ENCODE data around the gene LYST. TPM values are rescaled to one million over a fixed set of nuclear protein-coding genes. Genes with fewer than 3 reads are reported as not detected.

The LYST gene
- polyA plus RNA-seq, 1 donor (not counting 4 experiments of a cell fraction or from before 2014, with no cell fraction given) = 24.7 TPM

DNA sequence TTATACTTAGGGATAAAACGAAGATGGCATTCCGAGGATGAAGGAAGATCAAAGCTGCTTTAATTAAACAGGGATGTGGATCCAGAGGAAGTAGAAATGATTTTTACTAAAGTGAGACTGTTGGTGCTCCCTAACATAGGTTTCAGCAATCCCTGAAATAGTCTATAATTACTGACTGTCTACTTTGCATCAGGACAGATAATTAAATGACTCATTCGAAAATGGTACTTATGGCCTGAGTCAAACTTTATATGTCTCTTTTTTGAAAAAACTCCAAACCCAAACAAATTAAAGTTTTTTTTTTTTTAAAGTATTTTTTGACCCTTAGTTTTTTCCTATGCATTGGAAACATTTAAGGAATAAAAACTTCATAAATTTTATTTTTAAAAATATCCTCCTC, 90.3 kb downstream of the LYST start:
- H4K20me1 ChIP-seq (ENCODE audit: control insufficient read depth, extremely low read depth, insufficient read depth, low read length) = no peaks in the 10 kb centered on the region
- no peak overlapping the region for H3K9ac ChIP-seq (ENCODE audit: control insufficient read depth, extremely low read depth, insufficient read depth, low read length)
- H3K27ac ChIP-seq (ENCODE audit: control insufficient read depth, insufficient read depth, low read length) = no peak overlapping the region
- no peak for TF ChIP-seq EZH2 (IDR thresholded peaks at IDR 0.05; ENCODE audit: low read length)
- TF ChIP-seq, protein P1, sequence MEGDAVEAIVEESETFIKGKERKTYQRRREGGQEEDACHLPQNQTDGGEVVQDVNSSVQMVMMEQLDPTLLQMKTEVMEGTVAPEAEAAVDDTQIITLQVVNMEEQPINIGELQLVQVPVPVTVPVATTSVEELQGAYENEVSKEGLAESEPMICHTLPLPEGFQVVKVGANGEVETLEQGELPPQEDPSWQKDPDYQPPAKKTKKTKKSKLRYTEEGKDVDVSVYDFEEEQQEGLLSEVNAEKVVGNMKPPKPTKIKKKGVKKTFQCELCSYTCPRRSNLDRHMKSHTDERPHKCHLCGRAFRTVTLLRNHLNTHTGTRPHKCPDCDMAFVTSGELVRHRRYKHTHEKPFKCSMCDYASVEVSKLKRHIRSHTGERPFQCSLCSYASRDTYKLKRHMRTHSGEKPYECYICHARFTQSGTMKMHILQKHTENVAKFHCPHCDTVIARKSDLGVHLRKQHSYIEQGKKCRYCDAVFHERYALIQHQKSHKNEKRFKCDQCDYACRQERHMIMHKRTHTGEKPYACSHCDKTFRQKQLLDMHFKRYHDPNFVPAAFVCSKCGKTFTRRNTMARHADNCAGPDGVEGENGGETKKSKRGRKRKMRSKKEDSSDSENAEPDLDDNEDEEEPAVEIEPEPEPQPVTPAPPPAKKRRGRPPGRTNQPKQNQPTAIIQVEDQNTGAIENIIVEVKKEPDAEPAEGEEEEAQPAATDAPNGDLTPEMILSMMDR (optimal IDR thresholded peaks at IDR 0.05 in 1 of 3, IDR thresholded peaks at IDR 0.05 in 1 of 3, conservative IDR thresholded peaks at IDR 0.05 in 1 of 3; ENCODE audit: extremely low read depth in 1 of 3, insufficient read depth in 2 of 3, low read length in 3 of 3) = no peak
- H3K4me3 ChIP-seq (ENCODE audit: control insufficient read depth in 2 of 3, extremely low read depth in 1 of 3, insufficient read depth in 2 of 3, low read depth in 1 of 3, low read length in 3 of 3) = no peak overlapping the region
- no peaks in the 10 kb centered on the region for H3K9me1 ChIP-seq (ENCODE audit: control insufficient read depth, extremely low read depth, insufficient read depth, low read length)
- no peaks in the 10 kb centered on the region for H3K27me3 ChIP-seq (ENCODE audit: control insufficient read depth, extremely low read depth, insufficient read depth, low read length)
- peaks cover 2 to 5% of the 10 kb centered on the region in 2 experiments for H3K36me3 ChIP-seq (ENCODE audit: control insufficient read depth in 2 of 2, extremely low read depth in 1 of 2, insufficient read depth in 2 of 2, low read length in 2 of 2)
- H3K4me2 ChIP-seq (ENCODE audit: control insufficient read depth, extremely low read depth, insufficient read depth, low read depth, low read length) = no peak overlapping the region
- H3K79me2 ChIP-seq (ENCODE audit: control insufficient read depth, insufficient read depth, low read length) = no peaks in the 10 kb centered on the region
- no peaks in the 10 kb centered on the region for H3K9me3 ChIP-seq (ENCODE audit: control insufficient read depth, low read depth, low read length)
- dilution Hi-C loops (cut with MboI; ENCODE audit: extremely low pct_ligation_motif_present, low sequenced_read_pairs) = no loop called here
- FAIRE-seq = no peak
- H2AFZ ChIP-seq (ENCODE audit: control insufficient read depth, low read length) = no peak overlapping the region
- H3K4me1 ChIP-seq (ENCODE audit: control insufficient read depth, extremely low read depth, insufficient read depth, low read length) = no peaks in the 10 kb centered on the region
- no peak for DNase-seq (ENCODE audit: low read depth, low spot score)

- Histone ChIP-seq H3K4me2 (ENCODE audit: control insufficient read depth, extremely low read depth, insufficient read depth, low read depth, low read length) (no peak overlapping the region), H3K9me1 (ENCODE audit: control insufficient read depth, extremely low read depth, insufficient read depth, low read length) (no peaks in the 10 kb centered on the region), H3K36me3 (ENCODE audit: control insufficient read depth in 2 of 2, extremely low read depth in 1 of 2, insufficient read depth in 2 of 2, low read length in 2 of 2) (peaks cover 2 to 5% of the 10 kb centered on the region in 2 experiments), H2AFZ (ENCODE audit: control insufficient read depth, low read length) (no peak overlapping the region), H3K9me3 (ENCODE audit: control insufficient read depth, low read depth, low read length) (no peaks in the 10 kb centered on the region), H3K9ac (ENCODE audit: control insufficient read depth, extremely low read depth, insufficient read depth, low read length) (no peak overlapping the region), H3K27me3 (ENCODE audit: control insufficient read depth, extremely low read depth, insufficient read depth, low read length) (no peaks in the 10 kb centered on the region), H3K4me1 (ENCODE audit: control insufficient read depth, extremely low read depth, insufficient read depth, low read length) (no peaks in the 10 kb centered on the region), H4K20me1 (ENCODE audit: control insufficient read depth, extremely low read depth, insufficient read depth, low read length) (no peaks in the 10 kb centered on the region), H3K4me3 (ENCODE audit: control insufficient read depth in 2 of 3, extremely low read depth in 1 of 3, insufficient read depth in 2 of 3, low read depth in 1 of 3, low read length in 3 of 3) (no peak overlapping the region), H3K79me2 (ENCODE audit: control insufficient read depth, insufficient read depth, low read length) (no peaks in the 10 kb centered on the region), H3K27ac (ENCODE audit: control insufficient read depth, insufficient read depth, low read length) (no peak overlapping the region)
- FAIRE-seq (no peak), DNase-seq (ENCODE audit: low read depth, low spot score) (no peak)
- TF ChIP-seq EZH2 (IDR thresholded peaks at IDR 0.05; ENCODE audit: low read length) = no peak
- TF ChIP-seq, protein P1 (optimal IDR thresholded peaks at IDR 0.05 in 1 of 3, IDR thresholded peaks at IDR 0.05 in 1 of 3, conservative IDR thresholded peaks at IDR 0.05 in 1 of 3; ENCODE audit: extremely low read depth in 1 of 3, insufficient read depth in 2 of 3, low read length in 3 of 3) = no peak
- dilution Hi-C loops (cut with MboI; ENCODE audit: extremely low pct_ligation_motif_present, low sequenced_read_pairs) = no loop called here
Measured at GRCh38 chr1:235775246-235775860, 91.4 kb downstream of the LYST start.
